ENCODE measurements around the gene GTF3C4.

GTF3C4 gene

DNA sequence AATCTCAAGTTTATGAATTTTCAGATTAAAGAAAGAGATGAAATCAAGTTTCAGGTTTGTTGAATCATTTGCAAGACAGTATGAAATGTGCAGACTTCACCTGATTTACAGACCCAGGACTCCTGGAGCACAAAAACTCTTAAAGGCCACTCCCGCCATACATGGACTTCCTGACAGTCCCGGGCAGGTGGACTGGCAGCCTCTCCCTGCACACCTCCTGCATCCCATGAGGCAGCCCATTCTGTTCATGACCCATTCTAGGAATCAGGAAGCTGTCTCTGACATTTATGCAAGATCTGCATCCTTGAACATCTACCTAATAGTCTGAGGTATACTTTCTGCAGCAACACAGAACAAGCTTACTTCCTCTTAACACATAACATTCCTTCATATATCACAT is 6.4 kb upstream of the GTF3C4 start:
- ChIA-PET POLR2A (no interaction called here), CTCF (interaction anchor here (1.3 to 1.9 kb wide), 3 partner anchors 8 to 13 kb away, joined by 3 to 15 read pairs (median 9); no protein-coding TSS in a partner anchor)
- TF ChIP-seq, protein P1, sequence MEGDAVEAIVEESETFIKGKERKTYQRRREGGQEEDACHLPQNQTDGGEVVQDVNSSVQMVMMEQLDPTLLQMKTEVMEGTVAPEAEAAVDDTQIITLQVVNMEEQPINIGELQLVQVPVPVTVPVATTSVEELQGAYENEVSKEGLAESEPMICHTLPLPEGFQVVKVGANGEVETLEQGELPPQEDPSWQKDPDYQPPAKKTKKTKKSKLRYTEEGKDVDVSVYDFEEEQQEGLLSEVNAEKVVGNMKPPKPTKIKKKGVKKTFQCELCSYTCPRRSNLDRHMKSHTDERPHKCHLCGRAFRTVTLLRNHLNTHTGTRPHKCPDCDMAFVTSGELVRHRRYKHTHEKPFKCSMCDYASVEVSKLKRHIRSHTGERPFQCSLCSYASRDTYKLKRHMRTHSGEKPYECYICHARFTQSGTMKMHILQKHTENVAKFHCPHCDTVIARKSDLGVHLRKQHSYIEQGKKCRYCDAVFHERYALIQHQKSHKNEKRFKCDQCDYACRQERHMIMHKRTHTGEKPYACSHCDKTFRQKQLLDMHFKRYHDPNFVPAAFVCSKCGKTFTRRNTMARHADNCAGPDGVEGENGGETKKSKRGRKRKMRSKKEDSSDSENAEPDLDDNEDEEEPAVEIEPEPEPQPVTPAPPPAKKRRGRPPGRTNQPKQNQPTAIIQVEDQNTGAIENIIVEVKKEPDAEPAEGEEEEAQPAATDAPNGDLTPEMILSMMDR (IDR thresholded peaks at IDR 0.05; ENCODE audit: insufficient read depth, low read length, missing control alignments): no peak
- H3K4me3 ChIP-seq (ENCODE audit: low read depth, low read length): no peak overlapping the region
- DNase-seq (ENCODE audit: low read depth, low spot score): no peak

DNA sequence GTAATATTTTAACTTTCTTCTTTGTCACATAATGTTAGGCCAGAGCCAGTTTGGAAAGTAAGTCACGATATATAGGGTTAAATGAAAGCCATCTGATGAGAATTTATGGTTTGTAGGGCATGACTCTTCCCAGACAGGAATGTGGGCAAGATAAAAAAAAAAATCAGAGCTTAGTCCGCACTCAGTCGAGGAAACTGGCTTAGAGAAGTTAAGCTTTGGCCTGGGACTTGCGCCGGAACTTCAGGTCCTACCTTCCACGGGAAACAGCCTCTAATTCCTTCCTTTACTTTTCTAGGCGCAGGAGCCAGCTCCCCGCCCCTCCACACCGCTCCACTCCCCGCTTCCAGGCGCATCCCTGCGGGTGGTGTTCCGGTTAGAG is 956 bp upstream of the GTF3C4 start:
- POLR2A ChIA-PET: interaction anchor here (0.7 to 1.6 kb wide), 5 partner anchors 16 to 706 kb away, joined by 3 to 11 read pairs (median 3); no protein-coding TSS in a partner anchor
- DNase-seq (ENCODE audit: low read depth, low spot score): no peak

DNA sequence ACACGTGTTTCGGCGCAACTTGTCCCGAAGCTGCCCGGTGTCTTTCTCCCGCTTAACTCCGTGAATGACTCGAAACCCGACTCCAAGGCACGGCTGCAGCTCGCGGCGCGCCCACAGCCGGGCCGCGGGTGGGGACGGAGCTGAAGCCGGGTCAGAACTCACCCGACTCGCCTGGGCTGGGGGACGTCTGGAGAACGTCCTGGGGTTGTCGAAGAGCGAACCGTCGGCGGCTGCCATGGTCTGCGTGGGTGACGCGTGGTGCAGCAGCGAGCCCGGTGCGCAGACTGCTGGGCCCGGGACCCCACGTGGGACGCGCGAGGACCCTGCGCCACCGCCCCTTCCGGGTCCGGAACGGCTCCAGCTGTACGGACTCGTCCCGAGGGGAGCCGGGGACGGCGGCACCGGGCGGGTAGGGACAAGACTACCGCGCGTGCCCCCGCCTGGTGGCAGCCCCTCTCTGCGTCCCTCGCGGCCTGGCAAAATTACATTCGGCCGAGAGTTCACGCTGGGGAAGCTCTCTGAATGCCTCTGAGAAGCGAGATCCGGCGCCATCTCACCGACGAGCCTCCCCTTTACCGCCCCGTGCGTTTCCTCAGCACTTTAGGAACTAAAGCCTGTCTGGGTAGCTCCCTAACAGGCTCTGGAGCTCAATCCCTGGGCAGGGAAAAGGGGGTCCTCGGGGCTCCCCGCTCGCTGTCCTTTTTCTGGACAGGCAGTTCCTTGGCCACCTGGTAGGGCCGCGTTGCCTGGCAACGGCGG is 387 bp upstream of the GTF3C4 start, which contains the start of gene DDX31:
Gene DDX31, minus strand, starts transcription at position 286 of the 759 bp plus-strand sequence. Its CDS starts 49 bp downstream, at position 237.
- ChIA-PET CTCF (interaction anchor here (0.7 to 5.7 kb wide), 6 partner anchors 9 to 162 kb away, joined by 3 to 27 read pairs (median 3); no protein-coding TSS in a partner anchor), POLR2A (interaction anchor here (0.6 to 1.6 kb wide), 8 partner anchors 9 to 705 kb away, joined by 3 to 11 read pairs (median 3); no protein-coding TSS in a partner anchor)
- TF ChIP-seq, protein P1 (IDR thresholded peaks at IDR 0.05; ENCODE audit: insufficient read depth, low read length, missing control alignments): no peak
- H3K4me3 ChIP-seq (ENCODE audit: low read depth, low read length): peak within 1 kb of the TSS; percentile 98
- no peak for DNase-seq (ENCODE audit: low read depth, low spot score)

More for the DNA sequence above, 956 bp upstream of the GTF3C4 start:
- TF ChIP-seq, protein P1 (IDR thresholded peaks at IDR 0.05; ENCODE audit: insufficient read depth, low read length, missing control alignments): no peak
- CTCF ChIA-PET: interaction anchor here (0.7 to 5.7 kb wide), 6 partner anchors 8 to 161 kb away, joined by 3 to 27 read pairs (median 3); no protein-coding TSS in a partner anchor
- H3K4me3 ChIP-seq (ENCODE audit: low read depth, low read length): peak overlapping the region; percentile 98

DNA sequence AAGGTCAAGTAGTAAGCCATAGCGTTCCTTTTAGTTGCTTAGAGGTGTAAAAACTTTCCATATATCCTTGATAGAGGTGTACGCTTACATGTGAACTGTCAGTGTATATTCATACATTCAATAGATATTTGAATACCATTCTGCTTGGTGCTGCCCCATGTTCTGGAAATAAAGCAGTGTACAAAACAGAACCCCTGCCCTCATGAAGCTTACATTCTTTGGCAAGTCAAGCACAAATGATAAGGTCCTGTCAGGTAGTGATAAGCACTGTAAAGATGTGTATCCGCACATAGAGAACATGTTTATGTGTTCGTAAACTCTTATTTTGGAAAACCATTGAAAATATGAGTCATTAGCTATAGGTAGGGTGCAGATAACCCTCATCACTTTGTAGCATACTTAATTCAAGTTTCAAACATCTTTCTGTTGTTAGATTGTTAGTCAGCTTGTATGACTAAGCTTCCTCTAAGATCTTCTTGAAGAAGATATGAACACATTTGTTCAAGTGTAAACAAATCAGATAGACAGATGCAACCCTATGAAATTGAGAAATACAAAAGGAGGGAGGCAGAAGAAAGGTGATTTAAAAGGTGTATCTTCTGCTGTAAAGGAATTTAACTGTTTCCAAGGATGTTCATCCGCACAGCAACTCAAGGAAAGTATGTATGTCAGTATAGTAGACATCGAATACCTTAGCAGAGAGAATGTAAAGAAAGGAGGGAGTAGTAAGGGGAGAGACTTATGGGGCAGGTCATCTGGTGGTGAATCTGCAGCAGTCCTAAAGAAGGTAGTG is 1.6 kb downstream of the GTF3C4 start:
- TF ChIP-seq, protein P1 (IDR thresholded peaks at IDR 0.05; ENCODE audit: insufficient read depth, low read length, missing control alignments): no peak
- ChIA-PET CTCF (interaction anchor here (0.8 to 5.7 kb wide), 7 partner anchors 8 to 230 kb away, joined by 3 to 27 read pairs (median 3); no protein-coding TSS in a partner anchor), POLR2A (no interaction called here)
- peak overlapping the region; percentile 98 for H3K4me3 ChIP-seq (ENCODE audit: low read depth, low read length)
- DNase-seq (ENCODE audit: low read depth, low spot score): no peak

DNA sequence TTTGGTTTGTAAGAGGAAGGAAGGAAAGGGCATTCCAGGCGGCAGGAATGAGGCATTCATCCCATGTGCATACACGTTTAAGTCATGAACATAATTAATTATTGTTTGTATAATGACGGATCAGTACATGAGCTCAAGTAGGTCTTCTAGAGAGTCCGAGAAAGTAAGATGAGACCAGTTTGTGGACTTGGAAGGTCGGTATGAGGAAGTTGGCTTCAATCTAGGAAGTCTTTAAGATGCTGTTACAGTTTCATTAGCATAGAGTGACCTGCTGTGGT is 2.1 kb downstream of the GTF3C4 start:
- no peak for DNase-seq (ENCODE audit: low read depth, low spot score)
- CTCF ChIA-PET: interaction anchor here (0.9 to 5.7 kb wide), 5 partner anchors 9 to 203 kb away, joined by 3 to 27 read pairs (median 3); no protein-coding TSS in a partner anchor
- TF ChIP-seq, protein P1 (IDR thresholded peaks at IDR 0.05; ENCODE audit: insufficient read depth, low read length, missing control alignments): peak; percentile 12
- POLR2A ChIA-PET: no interaction called here
- H3K4me3 ChIP-seq (ENCODE audit: low read depth, low read length): peak overlapping the region; percentile 27

Data from AG04449 (cell line).